Suppressor macrophage treated with lipopolysaccharide for 4 hours (primary cell): ENCODE data around the gene PHETA1.
"Not testable (repeated sequence)": the region's sequence is repeated elsewhere in the genome, so short reads cannot be mapped to it uniquely, and the experiment has no call there.

Source experiments
- DNase-seq: peaks from one replicate; pipeline ENCODE4 v3.0.0-alpha.2; 2020

PHETA1 gene

DNA sequence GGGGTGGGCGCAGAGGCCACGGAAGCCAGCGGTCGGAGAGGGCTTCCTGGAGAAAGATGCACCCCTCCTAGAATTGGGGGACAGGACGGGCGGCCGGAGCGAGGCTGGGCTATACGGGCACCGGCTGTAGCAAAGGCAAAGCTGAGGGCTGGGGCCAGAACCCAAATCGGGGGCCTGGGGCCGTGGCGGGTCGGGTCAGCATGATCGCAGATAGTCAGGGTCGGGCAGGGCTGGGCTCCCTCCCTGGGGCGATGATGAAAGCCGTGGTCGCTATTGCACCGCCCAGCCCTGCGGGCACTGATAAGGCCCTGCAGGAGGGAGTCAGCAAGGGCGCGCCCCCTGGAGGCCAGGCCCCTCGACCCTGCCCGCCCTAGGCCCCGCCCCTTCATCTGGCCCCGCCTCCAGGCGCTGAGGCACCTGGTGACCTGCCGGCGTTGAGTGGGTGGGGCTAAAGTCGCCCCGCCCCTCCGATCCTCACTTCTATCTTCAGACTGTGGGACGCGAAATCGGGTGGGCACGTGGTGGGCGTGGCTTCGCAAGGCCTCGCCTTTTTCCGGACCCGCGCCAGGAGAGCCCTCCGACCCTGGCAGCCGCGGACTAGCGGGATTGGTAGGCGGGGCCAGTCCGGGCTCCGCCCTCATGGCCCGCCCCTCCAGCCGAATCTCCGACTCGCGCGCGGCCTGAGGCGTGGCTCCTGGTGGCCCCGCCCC, 36.4 kb upstream of the PHETA1 start:
- DNase-seq = peak; percentile 97

- peak; percentile 71 for DNase-seq
These were observed 35.7 kb upstream of the PHETA1 start for GRCh38 chr12:111404362-111405148.

GRCh38 chr12:111402490-111402824, 33.6 kb upstream of the PHETA1 start:
- not testable (repeated sequence) for DNase-seq

- no peak for DNase-seq
These were observed 32.3 kb upstream of the PHETA1 start for GRCh38 chr12:111401167-111401605.

- not testable (repeated sequence) for DNase-seq
These were observed 31.0 kb upstream of the PHETA1 start for GRCh38 chr12:111399741-111400404.

GRCh38 chr12:111398530-111398929, 29.6 kb upstream of the PHETA1 start:
- peak; percentile 95 for DNase-seq

DNA sequence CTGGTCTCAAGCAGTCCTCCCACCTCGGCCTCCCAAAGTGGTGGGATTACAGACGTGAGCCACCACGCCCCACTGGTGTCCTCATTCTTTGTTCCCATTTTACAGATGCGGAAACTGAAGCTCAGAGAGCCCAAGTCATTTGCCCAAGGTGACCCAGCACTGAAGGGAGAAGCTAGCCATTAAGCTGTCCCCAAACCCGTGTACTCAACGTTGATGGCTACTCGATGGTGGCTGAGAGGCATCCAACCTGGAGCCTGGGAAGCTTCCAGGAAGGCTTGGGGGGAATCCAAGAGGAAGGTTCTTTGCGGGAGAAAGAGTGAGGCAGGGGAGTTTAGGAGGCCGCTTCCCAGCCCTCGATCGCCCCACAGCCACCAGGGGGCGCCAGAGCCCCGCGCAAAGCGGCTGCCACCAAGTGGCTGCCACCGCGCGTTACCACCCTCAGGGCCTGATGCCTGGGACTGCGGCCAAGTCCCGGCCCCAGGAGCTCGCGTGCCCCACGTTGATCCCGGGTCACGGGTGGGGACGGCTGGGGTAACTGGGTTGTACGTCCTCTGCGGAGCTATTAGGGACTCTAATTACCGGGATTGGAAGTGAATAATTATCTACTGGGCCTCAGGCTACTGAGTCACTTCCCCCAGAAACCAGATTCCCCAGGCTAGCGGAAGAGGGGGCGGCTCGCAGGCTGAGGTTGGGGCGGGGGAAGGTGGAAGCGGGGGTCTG, 28.0 kb upstream of the PHETA1 start:
- peak; percentile 96 for DNase-seq

DNA sequence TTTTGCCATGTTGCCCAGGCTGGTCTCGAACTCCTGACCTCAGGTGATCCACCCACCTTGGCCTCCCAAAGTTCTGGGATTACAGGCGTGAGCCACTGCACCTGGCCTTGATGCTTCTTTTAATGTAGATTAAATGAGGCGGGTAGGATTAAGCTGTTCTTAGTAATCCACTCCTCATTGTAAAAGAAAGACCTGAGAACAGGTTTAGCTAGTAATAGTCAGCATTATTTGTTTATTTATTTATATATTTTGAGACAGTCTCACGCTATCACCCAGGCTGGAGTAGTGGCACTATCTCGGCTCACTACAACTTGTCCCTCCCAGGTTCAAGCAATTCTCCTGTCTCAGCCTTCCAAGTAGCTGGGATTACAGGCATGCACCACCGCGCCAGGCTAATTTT, 27.4 kb upstream of the PHETA1 start:
- not testable (repeated sequence) for DNase-seq

GRCh38 chr12:111395336-111396187, 26.7 kb upstream of the PHETA1 start:
- DNase-seq = no peak

DNA sequence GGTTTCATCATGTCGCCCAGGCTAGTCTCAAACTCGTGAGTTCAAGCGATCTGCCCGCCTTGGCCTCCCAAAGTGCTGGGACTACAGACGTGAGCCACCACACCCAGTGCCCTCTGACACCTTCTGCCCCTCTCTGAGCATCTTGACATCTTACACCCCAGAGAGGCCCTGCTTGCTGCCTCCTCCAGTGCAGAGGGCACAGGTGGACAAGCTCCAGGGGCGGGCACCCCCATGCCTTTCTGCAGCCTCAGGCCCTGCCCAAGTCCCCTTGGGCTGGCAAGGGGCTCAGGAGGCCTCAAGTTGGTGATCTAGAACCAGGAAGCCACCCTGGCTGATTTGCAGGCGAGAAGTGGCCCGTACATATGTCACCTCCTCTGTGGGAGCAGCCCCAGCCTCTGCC, 25.6 kb upstream of the PHETA1 start:
- DNase-seq = no peak

DNA sequence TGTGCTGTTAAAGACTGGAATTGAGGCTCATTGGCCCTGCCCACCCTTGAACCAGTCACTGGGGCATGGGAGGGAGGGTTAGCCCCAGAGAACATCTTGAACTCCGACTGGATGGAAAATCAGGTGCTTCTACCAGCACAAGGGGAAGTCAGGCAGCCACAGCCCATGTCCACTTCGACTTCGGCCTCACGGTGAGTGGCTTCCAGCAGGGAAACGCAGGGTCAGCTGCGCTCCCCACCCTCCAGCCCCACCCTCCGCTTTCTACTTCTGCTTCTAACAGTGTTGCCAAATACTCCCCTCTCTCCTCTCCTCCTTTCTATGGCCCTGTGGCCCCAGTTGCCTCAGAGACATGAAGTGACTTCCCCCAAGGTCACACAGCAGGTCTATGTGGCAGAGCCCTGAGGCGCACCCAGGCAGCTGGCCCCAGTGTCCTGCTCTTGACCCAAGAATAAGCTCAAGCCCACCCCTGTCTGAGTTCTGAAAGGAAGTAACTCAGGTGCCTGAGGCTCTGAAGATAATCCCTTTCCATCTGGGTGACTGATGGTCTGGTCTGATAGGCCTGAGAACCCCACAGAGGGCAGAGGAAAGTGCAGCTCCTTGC, 24.9 kb upstream of the PHETA1 start:
- peak; percentile 87 for DNase-seq

DNA sequence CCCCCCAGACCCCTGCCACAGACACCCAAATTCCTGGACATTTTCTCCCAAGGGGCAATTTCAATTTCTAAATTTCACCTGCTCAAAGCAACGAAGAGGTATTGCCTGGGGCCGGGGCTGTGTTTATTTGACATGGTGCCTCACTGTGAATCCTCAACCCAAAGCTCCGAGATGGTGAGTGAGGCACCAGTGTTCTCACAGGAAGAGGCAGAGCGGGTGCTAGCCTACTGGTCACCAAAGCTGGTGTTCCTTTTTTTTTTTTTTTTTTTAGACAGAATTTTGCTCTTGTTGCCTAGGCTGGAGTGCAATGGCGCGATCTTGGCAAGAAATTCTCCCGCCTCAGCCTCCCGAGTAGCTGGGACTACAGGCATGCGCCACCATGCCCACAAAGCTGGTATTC, 22.0 kb upstream of the PHETA1 start:
- DNase-seq = no peak

GRCh38 chr12:111389635-111390034, 20.7 kb upstream of the PHETA1 start:
- no peak for DNase-seq

DNA sequence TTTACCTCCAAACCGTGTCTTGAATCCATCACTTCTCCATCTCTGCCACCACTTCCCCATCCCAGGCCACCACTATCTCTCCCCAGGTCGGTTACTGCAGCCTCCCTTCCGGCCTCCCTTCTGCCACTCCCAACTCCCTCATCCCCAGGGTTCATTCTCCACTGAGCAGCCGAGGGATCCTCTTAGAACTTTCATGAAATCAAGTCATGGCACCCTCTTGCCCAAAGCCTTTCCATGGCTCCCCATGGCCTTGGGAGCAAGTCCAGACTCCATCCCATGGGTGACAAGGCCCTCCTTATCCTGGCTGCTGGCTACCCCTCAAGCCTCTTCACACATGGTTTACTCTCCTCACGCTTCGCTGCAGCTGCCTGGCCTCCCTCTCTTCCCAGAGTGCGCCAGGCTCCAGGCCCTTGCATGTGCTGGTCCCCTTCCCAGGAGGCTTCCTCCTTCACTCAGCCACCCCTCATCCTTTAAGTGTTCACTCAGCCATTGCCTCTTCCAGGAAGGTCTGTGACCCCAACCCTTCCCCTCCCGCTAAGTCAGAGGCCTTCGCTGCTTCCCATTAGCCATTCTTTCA, 18.9 kb upstream of the PHETA1 start:
- no peak for DNase-seq

GRCh38 chr12:111386885-111387284, 18.0 kb upstream of the PHETA1 start:
- no peak for DNase-seq

- DNase-seq = no peak
These were observed 15.7 kb upstream of the PHETA1 start for GRCh38 chr12:111384596-111384995.

DNA sequence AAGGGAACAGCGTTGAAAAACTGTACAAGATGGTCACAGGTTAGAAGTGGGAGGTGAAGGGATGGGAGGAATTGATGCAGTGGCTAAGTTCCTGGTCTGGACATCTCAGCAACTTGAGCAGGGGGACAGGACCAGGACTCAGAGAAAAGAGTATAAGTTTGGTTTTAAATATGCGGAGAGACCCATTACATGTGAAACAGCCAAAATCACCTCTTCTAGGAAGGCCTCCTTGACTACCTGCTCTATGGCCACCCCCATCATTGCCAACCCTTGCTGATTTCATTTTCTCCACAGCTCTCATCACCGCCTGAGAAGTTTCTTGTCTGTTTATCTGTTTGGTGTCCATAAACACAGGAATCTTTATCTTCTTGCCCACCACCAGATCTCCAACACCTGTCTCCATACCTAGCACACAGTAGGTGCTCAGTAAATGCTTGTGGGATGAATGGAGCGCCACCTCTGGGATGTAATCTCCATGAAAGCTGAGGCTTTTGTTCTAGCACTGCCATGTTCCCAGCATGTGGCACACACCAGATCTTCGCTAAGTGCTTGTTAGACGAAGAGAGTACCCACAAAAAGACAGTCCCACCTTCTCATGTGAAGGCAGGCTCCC, 11.2 kb upstream of the PHETA1 start:
- DNase-seq = no peak

GRCh38 chr12:111377440-111377839, 8.5 kb upstream of the PHETA1 start:
- DNase-seq = no peak

GRCh38 chr12:111373231-111373630, 4.3 kb upstream of the PHETA1 start:
- not testable (repeated sequence) for DNase-seq

DNA sequence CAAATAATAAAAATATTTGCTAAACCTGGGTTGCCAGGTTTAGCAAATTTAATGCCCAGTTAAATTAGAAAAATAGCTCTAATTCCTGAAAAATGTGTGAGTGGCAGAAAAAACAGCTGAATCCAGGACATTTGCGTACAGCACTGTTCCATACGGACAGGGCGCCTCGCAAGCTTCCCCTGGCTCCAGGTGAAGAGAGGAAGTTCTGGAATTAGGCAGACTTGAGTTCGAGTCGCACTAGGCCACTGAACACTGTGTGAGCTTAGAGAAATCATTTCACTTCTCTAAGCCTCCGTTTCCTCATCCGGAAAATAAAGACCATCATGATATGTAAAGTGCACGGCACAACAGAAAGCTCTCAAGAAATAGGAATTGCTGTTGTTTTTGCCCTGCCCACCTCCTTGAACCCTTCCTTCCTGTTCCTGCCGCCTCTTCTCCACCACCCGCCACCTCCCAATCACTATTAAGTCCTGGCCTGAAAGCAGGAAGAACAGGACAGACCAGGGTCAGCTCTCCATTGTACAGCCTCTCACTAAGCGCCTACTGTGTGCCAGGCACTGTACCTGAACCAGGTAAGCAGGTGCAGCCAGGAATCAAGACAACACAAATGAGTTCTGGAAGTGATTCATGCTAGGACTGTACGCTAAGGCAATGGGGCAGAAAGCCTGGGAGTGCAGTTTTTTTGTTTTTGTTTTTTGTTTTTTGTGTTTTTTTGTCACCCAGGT, 763 bp upstream of the PHETA1 start:
- DNase-seq = peak; percentile 38
